ENCODE measurements around the gene ZNF79. TPM values are rescaled to one million over a fixed set of nuclear protein-coding genes. Genes with fewer than 3 reads are reported as not detected.

The ZNF79 gene
- total RNA-seq, 4 donors from 2014 or later: 6.0 to 11.9 (median 9.5) TPM

GRCh38 chr9:127388037-127388855 lies 35.9 kb upstream of the ZNF79 start:
- TF ChIP-seq, protein P1, sequence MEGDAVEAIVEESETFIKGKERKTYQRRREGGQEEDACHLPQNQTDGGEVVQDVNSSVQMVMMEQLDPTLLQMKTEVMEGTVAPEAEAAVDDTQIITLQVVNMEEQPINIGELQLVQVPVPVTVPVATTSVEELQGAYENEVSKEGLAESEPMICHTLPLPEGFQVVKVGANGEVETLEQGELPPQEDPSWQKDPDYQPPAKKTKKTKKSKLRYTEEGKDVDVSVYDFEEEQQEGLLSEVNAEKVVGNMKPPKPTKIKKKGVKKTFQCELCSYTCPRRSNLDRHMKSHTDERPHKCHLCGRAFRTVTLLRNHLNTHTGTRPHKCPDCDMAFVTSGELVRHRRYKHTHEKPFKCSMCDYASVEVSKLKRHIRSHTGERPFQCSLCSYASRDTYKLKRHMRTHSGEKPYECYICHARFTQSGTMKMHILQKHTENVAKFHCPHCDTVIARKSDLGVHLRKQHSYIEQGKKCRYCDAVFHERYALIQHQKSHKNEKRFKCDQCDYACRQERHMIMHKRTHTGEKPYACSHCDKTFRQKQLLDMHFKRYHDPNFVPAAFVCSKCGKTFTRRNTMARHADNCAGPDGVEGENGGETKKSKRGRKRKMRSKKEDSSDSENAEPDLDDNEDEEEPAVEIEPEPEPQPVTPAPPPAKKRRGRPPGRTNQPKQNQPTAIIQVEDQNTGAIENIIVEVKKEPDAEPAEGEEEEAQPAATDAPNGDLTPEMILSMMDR (IDR thresholded peaks at IDR 0.05; ENCODE audit: low read depth): no peak

DNA sequence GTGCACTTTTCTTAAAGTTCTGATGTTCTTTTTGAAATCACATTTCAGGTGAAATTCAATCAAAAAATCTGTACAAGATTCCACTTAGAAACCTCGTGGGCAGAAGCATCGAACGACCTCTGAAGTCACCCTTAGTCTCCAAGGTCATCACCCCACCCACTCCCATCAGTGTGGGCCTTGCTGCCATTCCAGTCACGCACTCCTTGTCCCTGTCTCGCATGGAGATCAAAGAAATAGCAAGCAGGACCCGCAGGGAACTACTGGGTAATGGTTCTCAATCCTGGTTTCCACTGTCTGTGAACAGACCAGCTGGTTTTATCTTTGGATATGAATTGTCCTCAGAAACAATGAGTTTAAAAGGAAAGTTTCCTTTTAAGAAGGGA lies 35.3 kb upstream of the ZNF79 start:
- TF ChIP-seq, protein P1 (IDR thresholded peaks at IDR 0.05; ENCODE audit: low read depth): no peak

GRCh38 chr9:127389381-127390247 lies 34.6 kb upstream of the ZNF79 start:
- TF ChIP-seq, protein P1 (IDR thresholded peaks at IDR 0.05; ENCODE audit: low read depth): no peak

DNA sequence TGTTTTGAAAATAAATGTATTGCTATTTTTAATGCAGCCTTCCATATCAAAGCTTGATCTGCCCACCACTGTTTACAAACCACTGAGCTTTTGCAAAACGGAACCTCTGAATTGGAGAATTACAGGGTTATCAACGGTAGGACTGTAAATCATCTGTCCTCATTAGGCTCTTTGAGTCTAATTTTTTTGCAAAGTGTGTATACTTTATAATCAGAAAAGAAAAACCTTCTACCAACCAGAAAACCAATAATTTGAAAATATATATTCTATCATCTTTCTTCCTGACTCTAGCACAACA lies 34.0 kb upstream of the ZNF79 start:
- TF ChIP-seq, protein P1 (IDR thresholded peaks at IDR 0.05; ENCODE audit: low read depth): no peak

- TF ChIP-seq, protein P1 (IDR thresholded peaks at IDR 0.05; ENCODE audit: low read depth): no peak
These were observed 33.6 kb upstream of the ZNF79 start for GRCh38 chr9:127390563-127390962.

DNA sequence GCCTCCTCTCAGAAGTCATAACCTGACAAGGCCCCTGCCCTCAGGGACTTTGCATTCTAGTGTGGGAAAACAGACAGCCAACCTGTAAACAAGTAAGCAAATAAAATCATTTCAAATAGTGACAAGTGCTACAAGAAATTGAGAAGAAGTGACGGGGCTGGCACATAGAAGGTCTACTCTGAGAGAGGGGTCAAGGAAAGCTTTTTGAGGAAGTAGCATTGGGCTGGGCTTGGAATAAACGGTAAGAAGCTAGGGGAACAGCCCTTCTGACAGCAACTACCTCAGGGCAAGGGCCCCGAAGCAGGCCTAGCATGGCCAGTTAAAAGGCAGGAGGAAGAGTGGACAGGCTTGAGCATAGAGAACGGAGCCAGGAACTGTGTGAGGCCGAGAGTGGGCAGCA lies 32.0 kb upstream of the ZNF79 start:
- TF ChIP-seq, protein P1 (IDR thresholded peaks at IDR 0.05; ENCODE audit: low read depth): no peak

DNA sequence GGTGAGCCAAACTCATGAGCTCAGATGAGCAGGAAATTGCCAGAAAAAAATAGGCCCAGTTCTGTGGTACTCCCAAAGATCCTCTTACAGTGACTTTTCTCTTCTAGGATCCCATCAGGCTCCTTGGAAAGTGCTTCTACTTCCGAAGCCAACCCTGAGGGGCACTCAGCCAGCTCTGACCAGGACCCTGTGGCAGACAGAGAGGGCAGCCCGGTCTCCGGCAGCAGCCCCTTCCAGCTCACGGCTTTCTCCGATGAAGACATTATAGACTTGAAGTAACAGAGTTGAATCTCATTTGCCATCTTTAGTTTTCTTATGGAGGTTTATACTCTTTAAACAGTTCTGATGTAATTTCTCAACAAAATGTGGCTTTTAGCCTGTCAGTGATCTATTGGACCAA lies 31.2 kb upstream of the ZNF79 start:
- TF ChIP-seq, protein P1 (IDR thresholded peaks at IDR 0.05; ENCODE audit: low read depth): no peak
